DMS 273 (cell line): ENCODE measurements around the gene PHB1.
A peak's percentile ranks its signal among the peaks of the same experiment; 100 is the strongest.
"Not testable (repeated sequence)": the region's sequence is repeated elsewhere in the genome, so short reads cannot be mapped to it uniquely, and the experiment has no call there.

Experiments
- DNase-seq: peaks from one replicate; lab custom pipeline; 2025; ENCODE audit not compliant: unreplicated experiment; lab: John Stamatoyannopoulos, UW

PHB1 gene

GRCh38 chr17:49381793-49382192 lies 32.9 kb downstream of the PHB1 start:
- no peak for DNase-seq

- DNase-seq, result no peak
These were observed 33.6 kb downstream of the PHB1 start for GRCh38 chr17:49381033-49381432.

GRCh38 chr17:49379926-49380325 lies 34.8 kb downstream of the PHB1 start:
- DNase-seq, result no peak

GRCh38 chr17:49378311-49378710 lies 36.4 kb downstream of the PHB1 start:
- DNase-seq, result no peak

GRCh38 chr17:49375544-49375943 lies 39.1 kb downstream of the PHB1 start:
- DNase-seq, result no peak

GRCh38 chr17:49373115-49373514 lies 41.6 kb downstream of the PHB1 start:
- DNase-seq, result no peak

GRCh38 chr17:49372425-49372824 lies 42.3 kb downstream of the PHB1 start:
- no peak for DNase-seq

GRCh38 chr17:49370971-49371834 lies 43.5 kb downstream of the PHB1 start:
- DNase-seq, result peak; percentile 68

- no peak for DNase-seq
These were observed 44.9 kb downstream of the PHB1 start for GRCh38 chr17:49369760-49370159.

- no peak for DNase-seq
These were observed 45.6 kb downstream of the PHB1 start for GRCh38 chr17:49369089-49369488.

GRCh38 chr17:49365667-49366066 lies 49.0 kb downstream of the PHB1 start:
- peak; percentile 78 for DNase-seq

- DNase-seq, result not testable (repeated sequence)
These were observed 49.6 kb downstream of the PHB1 start for GRCh38 chr17:49365126-49365525.

GRCh38 chr17:49364119-49364518 lies 50.6 kb downstream of the PHB1 start:
- no peak for DNase-seq

- DNase-seq, result no peak
These were observed 51.4 kb downstream of the PHB1 start for GRCh38 chr17:49363251-49363650.

- no peak for DNase-seq
These were observed 52.0 kb downstream of the PHB1 start for GRCh38 chr17:49362723-49363117.

- peak; percentile 96 for DNase-seq
These were observed 52.6 kb downstream of the PHB1 start, which contains the start of gene ZNF652 for GRCh38 chr17:49361902-49362722. Gene ZNF652, minus strand, starts transcription at chr17:49362250. Its CDS starts 44,525 bp downstream, at chr17:49317725.

GRCh38 chr17:49361129-49361901 lies 53.4 kb downstream of the PHB1 start:
- peak; percentile 67 for DNase-seq

GRCh38 chr17:49360796-49361128 lies 53.9 kb downstream of the PHB1 start:
- no peak for DNase-seq

- no peak for DNase-seq
These were observed 54.5 kb downstream of the PHB1 start for GRCh38 chr17:49359990-49360795.

GRCh38 chr17:49358641-49359247 lies 55.9 kb downstream of the PHB1 start:
- no peak for DNase-seq
